GM12878 (cell line): ENCODE results near the gene ZNF776. TPM values are rescaled to one million over a fixed set of nuclear protein-coding genes. Genes with fewer than 3 reads are reported as not detected.

Experiments
- ATAC-seq: fragments of 200-7000 bp; cut with Tn5 transposase; 3 replicates; pipeline ENCODE4 v1.9.1; 2020; ENCODE audit warnings: mild to moderate bottlenecking, moderate library complexity
- BruUV-seq: library from RNA; stranded (reverse); fragments of 400-500 nt; replicated peaks from 2 replicates; lab custom pipeline; 2021; lab: Mats Ljungman, UMichigan
- CTCF ChIA-PET: fragments of 300-600 bp; sonication (Branson Sonifier 250); formaldehyde crosslinking; extraction: SDS; loops from one replicate; lab custom pipeline; 2021; ENCODE audit warnings: inconsistent platforms; lab: Yijun Ruan, JAX
- POLR2A ChIA-PET: fragments of 350-600 bp; formaldehyde crosslinking; extraction: SDS; loops from one replicate; lab custom pipeline; 2021; ENCODE audit warnings: inconsistent platforms; lab: Charles Lee
- RAD21 ChIA-PET: fragments of 300-600 bp; sonication (Branson Sonifier 250); formaldehyde crosslinking; loops from one replicate; lab custom pipeline; 2023; ENCODE audit warnings: antibody characterized with exemption; ENCODE audit not compliant: unreplicated experiment; lab: Charles Lee
- SMC1A ChIA-PET: fragments of 300-600 bp; sonication (Branson Sonifier 250); formaldehyde crosslinking; loops from one replicate; lab custom pipeline; 2023; ENCODE audit not compliant: unreplicated experiment, uncharacterized antibody; lab: Charles Lee
- DNase-seq: peaks from one replicate; pipeline ENCODE4 v3.0.0-alpha.2; 2011; ENCODE audit warnings: low read depth, low spot score
- FAIRE-seq: peaks from 3 replicates; lab custom pipeline; 2011; peaks lifted over from hg19 to GRCh38; lab: Jason Lieb, UNC
- H2AFZ ChIP-seq: 2 replicates; pipeline ENCODE4 v1.6.0; 2011; ENCODE audit warnings: low read depth, low read length, control low read depth; ENCODE audit not compliant: control insufficient read depth
- H3K27ac ChIP-seq: 2 replicates; pipeline ENCODE4 v1.5.1; 2011; ENCODE audit warnings: control low read depth; ENCODE audit not compliant: control insufficient read depth, insufficient read depth
- H3K27me3 ChIP-seq, 2 experiments: replicated peaks in 1 of 2; 2 replicates each; pipeline versions ENCODE4 v1.6.0 to v1.6.1; 2011; ENCODE audit warnings: low read length in 1 of 2; ENCODE audit not compliant: control insufficient read depth in 2 of 2, insufficient read depth in 2 of 2
- H3K36me3 ChIP-seq, 2 experiments: 2 replicates each; pipeline ENCODE4 v1.5.1; 2011; ENCODE audit warnings: low read length in 1 of 2; ENCODE audit not compliant: control insufficient read depth in 2 of 2, insufficient read depth in 2 of 2
- H3K4me1 ChIP-seq: 2 replicates; pipeline ENCODE4 v1.6.1; 2011; ENCODE audit warnings: mild to moderate bottlenecking, low read length, moderate library complexity, mixed read lengths; ENCODE audit not compliant: control insufficient read depth, insufficient read depth
- H3K4me2 ChIP-seq: 2 replicates; pipeline ENCODE4 v1.6.0; 2011; ENCODE audit warnings: control low read depth; ENCODE audit not compliant: control insufficient read depth, insufficient read depth
- H3K4me3 ChIP-seq: fragments of 200-600 bp; sonication (generic); 2 replicates; pipeline ENCODE4 v1.5.1; 2016
- H3K79me2 ChIP-seq: 2 replicates; pipeline ENCODE4 v1.6.0; 2011; ENCODE audit warnings: low read length; ENCODE audit not compliant: control insufficient read depth, insufficient read depth
- H3K9ac ChIP-seq: 2 replicates; pipeline ENCODE4 v1.8.0; 2011; ENCODE audit warnings: low read length, control low read depth, mixed read lengths; ENCODE audit not compliant: control insufficient read depth, insufficient read depth
- H3K9me3 ChIP-seq: replicated peaks from 3 replicates; pipeline ENCODE4 v1.5.1; 2011; ENCODE audit warnings: mild to moderate bottlenecking, low read length; ENCODE audit not compliant: control insufficient read depth, insufficient read depth
- H4K20me1 ChIP-seq: 2 replicates; pipeline ENCODE4 v1.6.0; 2011; ENCODE audit not compliant: control insufficient read depth, insufficient read depth
- ASH2L ChIP-seq: fragments of 300-600, 200-600 bp; sonication (generic); IDR thresholded peaks from 2 replicates; pipeline ENCODE4 v1.6.1; 2017; ENCODE audit warnings: low read depth, mild to moderate bottlenecking, borderline replicate concordance
- ATF7 ChIP-seq: fragments of 450-650 bp; IDR thresholded peaks from 2 replicates; pipeline ENCODE4 v1.6.1; 2016; ENCODE audit warnings: low read depth, mild to moderate bottlenecking
- BCL3 ChIP-seq: IDR thresholded peaks from 2 replicates; pipeline ENCODE4 v1.6.1; 2011; ENCODE audit warnings: borderline replicate concordance, low read depth, mild to moderate bottlenecking, moderate library complexity, low read length; ENCODE audit not compliant: insufficient read depth, poor library complexity, severe bottlenecking
- BRCA1 ChIP-seq: IDR thresholded peaks from 2 replicates; pipeline ENCODE4 v1.6.1; 2011; ENCODE audit warnings: low read depth, low read length, improper control_type of control experiment
- CBFB ChIP-seq: IDR thresholded peaks from 2 replicates; pipeline ENCODE4 v1.6.1; 2016; ENCODE audit warnings: antibody characterized with exemption, low read depth
- ESRRA ChIP-seq: IDR thresholded peaks from 2 replicates; pipeline ENCODE4 v1.6.1; 2012; ENCODE audit warnings: mild to moderate bottlenecking, low read length, improper control_type of control experiment
- FOXK2 ChIP-seq: fragments of 450-650 bp; IDR thresholded peaks from 2 replicates; pipeline ENCODE4 v1.6.1; 2017; ENCODE audit warnings: mild to moderate bottlenecking, moderate library complexity
- GABPA ChIP-seq: IDR thresholded peaks from 2 replicates; pipeline ENCODE4 v1.6.1; 2014; ENCODE audit warnings: antibody characterized with exemption, low read depth, mild to moderate bottlenecking, inconsistent platforms
- MLLT1 ChIP-seq: fragments of 450-650 bp; IDR thresholded peaks from 2 replicates; pipeline ENCODE4 v1.6.1; 2016; ENCODE audit warnings: mild to moderate bottlenecking
- MTA3 ChIP-seq: IDR thresholded peaks from 2 replicates; pipeline ENCODE4 v1.6.1; 2012; ENCODE audit warnings: low read length, inconsistent platforms, borderline replicate concordance
- RCOR1 ChIP-seq: conservative IDR thresholded peaks from 2 replicates; pipeline ENCODE4 v1.6.1; 2012; ENCODE audit warnings: low read depth, low read length, improper control_type of control experiment
- RUNX3 ChIP-seq: IDR thresholded peaks from 2 replicates; pipeline ENCODE4 v1.6.1; 2012; ENCODE audit warnings: low read length, inconsistent platforms
- SIN3A ChIP-seq: IDR thresholded peaks from 2 replicates; pipeline ENCODE4 v1.6.1; 2012; ENCODE audit warnings: low read depth, low read length, improper control_type of control experiment
- WGBS: methylation state at CpG from one replicate; pipeline ENCODE4 v1.1.6; 2016; ENCODE audit warnings: low lambda C conversion rate; ENCODE audit not compliant: insufficient replicate concordance, insufficient coverage; ENCODE audit errors: missing lambda C conversion rate; 5-methylcytosine and 5-hydroxymethylcytosine counted together
- in situ Hi-C: fragments of 300-500 bp; cut with MboI; formaldehyde crosslinking; loops from 9 replicates; pipeline ENCODE4 v1.14.3; 2018; ENCODE audit warnings: mixed read lengths
- intact Hi-C: fragments of 100-400 bp; cut with micrococcal nuclease; formaldehyde crosslinking; loops from one replicate; pipeline ENCODE4 v1.14.2; 2022; ENCODE audit not compliant: unreplicated experiment
- polyA plus RNA-seq, 11 experiments: library from polyadenylated mRNA; depleted of rRNA in 4 of 11; unstranded in 6 of 11; stranded (reverse) in 5 of 11; fragments of >200 nt; fragmentation: Nextera tagmentation in 4 of 11; fragmentation: Illumina TruSeq in 1 of 11; extraction: Ambion mirVana in 4 of 11; extraction: Trizol in 1 of 11; gene quantifications; 1 replicate in 1 of 11; 2 replicates in 10 of 11; pipeline versions ENCODE4 v1.2.1 to v1.2.3, GENCODE V29; 2011 to 2016; ENCODE audit warnings: inconsistent platforms in 2 of 11, missing spikeins in 2 of 11, low read depth in 1 of 11
- total RNA-seq, 4 experiments: library from RNA; depleted of rRNA in 3 of 4; stranded (reverse); fragments of >200 nt in 3 of 4; fragmentation: Illumina TruSeq in 1 of 4; extraction: Trizol in 1 of 4; gene quantifications; 2 replicates each; pipeline versions ENCODE4 v1.2.1 to v1.2.3, GENCODE V29; 2013 to 2021

Gene ZNF776
- total and polyA plus RNA-seq, 10 of the 15 experiments (the other 5 are each of a cell fraction or from before 2014, with no cell fraction given): 1.9 to 16.3 (median 11.7) TPM

- intact Hi-C loops: no loop called here
- peaks cover 11 to 30% of the 10 kb centered on the region in 2 experiments for H3K36me3 ChIP-seq
- CTCF ChIA-PET: no interaction called here
These were observed 26.9 kb downstream of the ZNF776 start for GRCh38 chr19:57773488-57773887.

More at GRCh38 chr19:57773488-57773887, 26.9 kb downstream of the ZNF776 start:
- Histone ChIP-seq H3K9me3 (peaks cover 58% of the 10 kb centered on the region), H3K4me3 (no peak overlapping the region), H3K9ac (no peak overlapping the region), H3K27ac (no peak overlapping the region), H2AFZ (no peak overlapping the region), H3K4me1 (peaks cover 13% of the 10 kb centered on the region), H3K27me3 (no peaks in the 10 kb centered on the region), H3K4me2 (no peak overlapping the region), H4K20me1 (no peaks in the 10 kb centered on the region), H3K79me2 (peaks cover 58% of the 10 kb centered on the region)
- RAD21 ChIA-PET: no interaction called here
- FAIRE-seq (no peak), DNase-seq (no peak), ATAC-seq (no peak)
- 96% methylated on average over 2 of the region's 3 CpGs for WGBS
- in situ Hi-C loops: no loop called here
- no peak for TF ChIP-seq RUNX3
- no peak for TF ChIP-seq RCOR1
- no peak for TF ChIP-seq ESRRA
- no peak for TF ChIP-seq CBFB
- no peak for TF ChIP-seq MLLT1
- TF ChIP-seq ASH2L: no peak
- TF ChIP-seq FOXK2: no peak
- no peak for TF ChIP-seq BCL3
- TF ChIP-seq BRCA1: no peak
- no peak for TF ChIP-seq SIN3A
- TF ChIP-seq MTA3: no peak
- TF ChIP-seq GABPA: no peak
- TF ChIP-seq ATF7: no peak
- BruUV-seq: no TSS peak
- SMC1A ChIA-PET: no interaction called here
- POLR2A ChIA-PET: interaction anchor here (0.6 kb wide), 1 partner anchor 27 kb away, joined by 4 read pairs; the partner anchor contains the start of gene ZNF776
